Activated gamma-delta T cell (primary cell): ENCODE measurements around the gene CLCA2.

Experiments
- DNase-seq: peaks from one replicate; lab custom pipeline; 2025; lab: John Stamatoyannopoulos, UW

Gene CLCA2

DNA sequence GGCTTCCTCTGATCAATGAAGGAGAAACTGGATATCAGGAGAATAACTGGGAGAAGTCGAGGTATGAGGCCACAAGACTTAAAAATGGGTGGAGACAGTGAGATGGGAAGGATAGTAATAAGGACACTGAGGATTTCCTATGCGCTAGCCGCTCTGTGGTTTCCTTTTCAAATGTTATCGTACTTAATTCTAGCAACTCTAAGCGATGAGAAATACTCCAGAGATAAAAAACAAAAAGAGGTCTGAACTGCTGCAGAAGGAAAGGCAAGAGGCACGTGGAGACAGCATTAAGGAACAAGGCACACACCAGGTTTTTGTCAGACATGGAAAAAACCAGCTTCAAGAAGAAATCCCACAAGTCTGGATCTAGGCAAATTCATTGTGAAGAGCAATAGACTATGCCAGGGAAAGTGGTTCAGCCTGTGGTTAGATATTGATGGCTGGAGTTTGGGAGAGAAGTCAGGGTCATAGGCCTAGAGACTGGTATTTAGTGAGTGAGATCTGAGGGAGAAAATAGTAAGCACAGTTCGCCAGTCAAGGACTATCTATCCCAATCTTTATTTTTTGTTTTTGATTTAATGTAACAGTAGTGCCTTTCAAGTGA is 5.3 kb downstream of the CLCA2 start:
- DNase-seq, result no peak

DNA sequence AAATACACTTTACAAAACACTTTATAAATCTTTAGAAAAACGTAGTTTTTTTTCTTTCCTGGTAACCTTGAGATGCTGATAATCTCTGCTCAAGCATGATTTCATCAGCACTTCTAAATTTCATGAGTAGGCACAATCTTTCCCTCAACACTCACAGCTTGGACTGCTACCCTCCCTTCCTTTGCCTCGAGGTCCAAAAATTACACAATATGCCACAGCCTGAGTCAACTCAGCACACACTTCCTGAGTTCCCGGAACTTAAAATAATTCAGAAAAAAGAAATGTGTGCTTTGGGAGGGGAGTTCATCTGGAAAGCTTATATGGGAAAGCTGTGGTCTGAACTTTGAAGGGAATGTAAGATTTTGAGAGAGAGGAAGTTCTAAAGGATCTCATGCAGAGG is 5.9 kb downstream of the CLCA2 start:
- no peak for DNase-seq

DNA sequence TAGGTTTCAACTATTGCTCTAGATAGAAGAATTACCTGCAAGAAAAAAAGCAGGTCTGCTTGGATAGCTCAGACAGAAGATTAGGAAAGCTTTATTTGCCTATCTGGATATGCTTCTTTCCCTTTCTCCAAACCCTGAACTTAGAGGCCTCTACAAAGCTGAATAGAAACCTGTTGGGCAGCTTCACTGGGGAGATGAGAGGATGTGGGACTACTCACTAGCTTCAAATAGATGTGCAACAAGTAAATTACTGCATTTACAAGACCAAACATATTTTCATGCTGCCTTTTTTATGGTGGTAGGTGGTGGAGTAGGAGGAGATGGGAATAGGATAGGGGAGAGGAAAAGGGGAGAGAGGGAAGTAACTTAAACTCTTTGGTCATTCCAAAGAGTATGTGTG is 6.4 kb downstream of the CLCA2 start:
- no peak for DNase-seq

- DNase-seq, result no peak
These were observed 10.1 kb downstream of the CLCA2 start for GRCh38 chr1:86434059-86434458.

DNA sequence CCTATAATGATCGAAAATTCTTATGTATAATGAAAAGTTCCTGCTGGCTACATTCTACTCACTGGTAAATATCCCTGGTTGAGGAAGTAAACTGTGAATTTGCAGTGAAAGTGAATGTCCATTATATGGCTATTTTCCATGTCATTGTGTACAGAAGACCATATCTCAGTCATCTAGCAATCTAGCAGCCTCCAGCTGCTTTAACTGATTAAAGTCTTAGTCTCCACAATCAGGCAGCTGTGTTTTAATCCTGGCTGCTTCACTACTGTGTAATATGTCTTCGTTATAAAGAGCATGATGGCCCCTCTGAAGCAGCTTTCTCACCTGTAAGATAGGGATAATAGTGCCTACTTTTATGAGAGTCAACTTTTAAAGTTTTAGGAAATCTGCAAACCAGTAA is 11.4 kb downstream of the CLCA2 start:
- DNase-seq, result no peak

- DNase-seq, result no peak
These were observed 12.1 kb downstream of the CLCA2 start for GRCh38 chr1:86436041-86436440.

- DNase-seq, result no peak
These were observed 17.6 kb downstream of the CLCA2 start for GRCh38 chr1:86441581-86441980.

GRCh38 chr1:86441997-86442396 is 18.0 kb downstream of the CLCA2 start:
- DNase-seq, result no peak

DNA sequence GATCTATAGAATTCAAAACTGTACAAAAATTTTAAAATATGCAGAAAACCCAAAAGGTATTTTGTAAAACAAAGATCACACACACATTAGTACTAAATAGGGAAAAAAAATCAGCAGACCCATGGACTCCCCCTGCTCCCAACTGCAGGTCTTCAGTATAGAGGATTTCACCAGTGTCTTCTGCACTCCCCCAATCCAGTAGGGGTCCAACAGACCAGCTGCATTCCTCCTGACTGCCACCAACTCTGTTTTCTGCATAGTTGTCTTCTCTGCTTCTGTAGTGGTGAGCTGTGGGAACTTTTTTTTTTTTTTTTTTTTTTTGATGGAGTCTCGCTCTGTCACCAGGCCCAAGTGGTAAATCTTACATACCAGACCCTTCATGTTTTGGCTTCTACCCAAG is 21.9 kb downstream of the CLCA2 start:
- no peak for DNase-seq

- DNase-seq, result no peak
These were observed 23.3 kb downstream of the CLCA2 start for GRCh38 chr1:86447198-86447790.

GRCh38 chr1:86448670-86449069 is 24.7 kb downstream of the CLCA2 start:
- no peak for DNase-seq

GRCh38 chr1:86449103-86449502 is 25.1 kb downstream of the CLCA2 start:
- DNase-seq, result no peak

- no peak for DNase-seq
These were observed 26.9 kb downstream of the CLCA2 start for GRCh38 chr1:86450847-86451246.

GRCh38 chr1:86453664-86454063 is 29.7 kb downstream of the CLCA2 start:
- no peak for DNase-seq

DNA sequence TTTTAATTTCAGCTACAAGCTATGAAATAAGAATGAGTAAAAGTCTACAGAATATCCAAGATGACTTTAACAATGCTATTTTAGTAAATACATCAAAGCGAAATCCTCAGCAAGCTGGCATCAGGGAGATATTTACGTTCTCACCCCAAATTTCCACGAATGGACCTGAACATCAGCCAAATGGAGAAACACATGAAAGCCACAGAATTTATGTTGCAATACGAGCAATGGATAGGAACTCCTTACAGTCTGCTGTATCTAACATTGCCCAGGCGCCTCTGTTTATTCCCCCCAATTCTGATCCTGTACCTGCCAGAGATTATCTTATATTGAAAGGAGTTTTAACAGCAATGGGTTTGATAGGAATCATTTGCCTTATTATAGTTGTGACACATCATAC is 31.1 kb downstream of the CLCA2 start:
- no peak for DNase-seq

DNA sequence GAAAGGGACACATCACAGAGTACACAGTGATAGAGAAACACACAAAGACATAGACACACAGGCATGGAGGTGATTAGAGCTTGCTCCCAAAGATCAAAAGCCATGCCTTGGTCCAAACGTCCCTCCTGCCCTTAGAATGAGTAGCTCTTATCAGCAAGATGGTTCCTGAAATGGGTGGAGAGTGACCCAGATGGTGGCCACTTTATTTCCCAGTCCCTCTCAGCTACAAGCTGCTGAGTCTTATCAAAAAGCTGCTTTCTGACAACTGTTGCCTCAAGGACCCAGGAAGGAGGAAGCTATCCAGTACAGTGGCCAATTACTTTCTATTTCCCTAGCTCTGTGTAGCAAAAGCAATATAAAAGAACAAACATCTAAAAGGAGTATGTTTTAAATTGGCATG is 37.0 kb downstream of the CLCA2 start:
- DNase-seq, result no peak

DNA sequence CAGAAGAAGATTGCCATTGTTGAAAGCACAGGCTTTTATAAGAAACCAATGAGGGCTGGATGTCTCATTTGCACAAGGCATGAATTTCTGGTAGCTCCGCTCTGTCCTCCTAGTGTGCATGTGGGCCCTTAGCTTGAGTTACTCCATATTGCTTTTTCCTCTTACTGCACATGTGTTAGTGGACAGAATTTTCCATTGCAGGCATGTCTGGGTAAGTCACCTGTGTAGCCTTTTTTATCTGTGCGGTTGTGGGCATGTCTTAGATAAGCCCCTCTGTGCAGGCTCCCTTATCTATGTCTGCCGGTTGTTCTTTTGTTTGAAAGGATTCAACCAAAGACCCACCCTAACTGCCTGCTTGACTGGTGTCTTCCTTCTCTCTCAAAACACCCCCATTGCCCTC is 37.5 kb downstream of the CLCA2 start:
- no peak for DNase-seq

DNA sequence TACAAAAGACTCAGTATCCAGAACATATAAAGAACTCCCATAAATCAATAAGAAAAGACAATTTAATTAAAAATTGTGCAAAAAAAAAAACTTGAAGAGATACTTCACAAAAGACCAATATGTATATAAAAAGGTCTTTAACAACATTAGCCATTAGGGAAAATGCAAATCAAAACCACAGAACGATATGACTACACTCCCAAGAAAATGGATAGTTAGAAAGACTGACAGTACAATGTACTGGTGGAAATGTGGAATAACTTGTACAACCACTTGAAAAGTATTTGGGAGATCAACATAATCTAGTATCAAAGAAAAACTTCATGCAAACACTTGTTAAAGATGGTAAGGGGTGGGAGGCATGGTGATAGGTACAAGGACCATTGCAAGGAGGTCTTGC is 40.8 kb downstream of the CLCA2 start:
- DNase-seq, result no peak

DNA sequence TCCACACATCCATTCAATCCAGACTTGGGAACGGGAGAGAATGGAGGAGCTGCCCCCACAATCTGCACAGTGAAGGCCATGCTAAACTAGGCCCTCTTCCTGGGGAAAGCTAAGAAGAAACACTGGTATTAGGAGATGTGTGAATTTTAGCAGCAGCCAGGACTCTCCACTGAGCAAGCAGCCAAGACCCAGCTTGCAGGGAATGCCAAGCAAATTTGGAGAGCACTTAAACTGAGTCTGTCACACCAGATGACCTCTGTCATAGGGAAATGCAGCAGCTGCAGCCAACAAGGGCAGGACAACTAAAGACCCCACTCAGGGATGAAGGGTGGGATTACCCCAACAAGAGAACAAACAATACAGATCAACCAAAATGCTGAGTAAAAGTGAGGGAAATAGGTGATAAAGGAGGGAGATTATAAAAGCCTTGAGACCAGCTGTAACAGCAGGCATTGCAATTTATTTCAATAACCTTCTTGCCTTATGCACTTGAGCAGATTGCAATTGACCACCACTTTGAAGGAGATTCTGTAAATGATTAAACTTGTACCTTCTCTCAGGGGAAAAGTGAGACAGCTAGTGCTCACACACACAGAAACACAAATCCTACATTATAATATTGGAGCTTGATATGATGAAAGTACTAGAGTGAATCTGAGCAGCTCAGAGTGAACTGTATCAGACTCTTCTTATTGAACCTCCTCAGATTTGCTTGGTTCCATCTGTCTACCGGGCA is 42.3 kb downstream of the CLCA2 start:
- DNase-seq, result no peak

DNA sequence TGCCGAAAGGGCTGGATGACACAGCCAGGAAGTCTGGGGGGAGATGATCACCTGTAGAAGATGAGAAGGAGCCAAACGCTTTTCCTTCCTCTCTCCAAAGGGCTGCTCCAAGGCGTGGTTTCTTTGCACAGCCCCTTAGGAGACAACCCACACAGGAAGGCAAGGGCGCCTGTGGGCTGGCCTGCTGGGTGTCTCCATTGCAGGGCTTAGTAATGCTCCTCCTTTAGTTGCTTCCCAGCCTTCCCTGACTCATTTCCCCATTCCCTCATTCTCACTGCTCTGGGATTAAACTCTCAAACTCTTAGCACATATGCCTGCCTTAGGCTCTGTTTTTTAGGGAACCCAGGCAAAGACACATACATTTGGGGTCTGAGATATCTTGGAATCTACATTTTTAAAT is 43.0 kb downstream of the CLCA2 start:
- no peak for DNase-seq

- no peak for DNase-seq
These were observed 44.6 kb downstream of the CLCA2 start, which contains the start of gene CLCA1 for GRCh38 chr1:86468501-86468977. Gene CLCA1, plus strand, starts transcription at chr1:86468927. Its CDS starts 45 bp downstream, at chr1:86468972.

GRCh38 chr1:86470859-86471258 is 46.9 kb downstream of the CLCA2 start:
- no peak for DNase-seq

DNA sequence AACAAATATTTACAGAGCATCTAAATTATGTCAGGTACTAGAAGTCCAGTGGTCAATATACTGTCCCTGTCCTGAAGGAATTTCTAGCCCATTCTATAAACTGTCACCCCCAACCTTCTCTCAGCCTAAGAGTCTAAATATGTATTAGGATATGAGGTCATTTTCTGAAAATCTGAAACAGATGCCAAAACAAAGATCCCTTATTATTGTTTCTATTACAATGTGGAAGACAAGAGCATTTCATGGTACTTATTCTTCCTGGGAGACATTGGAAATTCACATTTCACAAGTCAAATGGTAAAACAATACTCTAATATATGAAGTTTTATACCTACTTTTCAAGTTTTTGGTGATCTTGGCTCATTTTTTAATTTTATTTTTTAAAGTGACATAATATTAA is 47.3 kb downstream of the CLCA2 start:
- no peak for DNase-seq
